ENCODE measurements around the gene GPR63.

The GPR63 gene

DNA sequence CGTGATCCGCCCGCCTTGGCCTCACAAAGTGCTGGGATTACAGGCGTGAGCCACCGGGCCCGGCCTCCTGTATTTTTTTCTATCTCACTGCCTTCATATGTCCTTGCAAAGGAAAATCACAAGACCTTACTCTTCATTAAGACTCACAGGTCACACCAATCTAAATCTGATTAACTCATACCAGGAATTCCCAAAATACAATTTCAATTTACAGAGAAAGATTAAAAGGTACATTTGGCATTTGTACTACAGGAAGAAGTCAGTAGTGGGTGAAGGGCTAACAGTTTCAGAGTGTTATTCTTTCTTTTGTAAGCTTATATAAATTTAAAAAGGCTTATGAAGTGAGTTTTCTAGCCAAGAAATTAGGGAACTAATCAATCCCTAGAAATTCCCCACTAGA lies 87.4 kb downstream of the GPR63 start:
- no peak for DNase-seq

Measured in hematopoietic multipotent progenitor cell treated with erythropoietin and hydrocortisone succinate and interleukin-3 and kit ligand, for 8 days (in vitro differentiated cells).